DOHH2 (cell line): Measurements from ENCODE around the gene MARVELD1.

ENCODE experiments used
- EZH2phosphoT487 ChIP-seq: fragments of 200-600 bp; sonication (generic); IDR thresholded peaks from 2 replicates; pipeline ENCODE4 v1.6.1; 2017; ENCODE audit warnings: borderline replicate concordance, mild to moderate bottlenecking, antibody characterized with exemption, low read length, moderate library complexity, mixed read lengths
- TF ChIP-seq, protein P1 (sequence below): fragments of 200-600 bp; sonication (generic); IDR thresholded peaks from one replicate; pipeline ENCODE4 v1.5.1; 2014; ENCODE audit warnings: antibody characterized with exemption, mild to moderate bottlenecking, low read depth, low read length; ENCODE audit not compliant: poor library complexity, severe bottlenecking

DNA sequence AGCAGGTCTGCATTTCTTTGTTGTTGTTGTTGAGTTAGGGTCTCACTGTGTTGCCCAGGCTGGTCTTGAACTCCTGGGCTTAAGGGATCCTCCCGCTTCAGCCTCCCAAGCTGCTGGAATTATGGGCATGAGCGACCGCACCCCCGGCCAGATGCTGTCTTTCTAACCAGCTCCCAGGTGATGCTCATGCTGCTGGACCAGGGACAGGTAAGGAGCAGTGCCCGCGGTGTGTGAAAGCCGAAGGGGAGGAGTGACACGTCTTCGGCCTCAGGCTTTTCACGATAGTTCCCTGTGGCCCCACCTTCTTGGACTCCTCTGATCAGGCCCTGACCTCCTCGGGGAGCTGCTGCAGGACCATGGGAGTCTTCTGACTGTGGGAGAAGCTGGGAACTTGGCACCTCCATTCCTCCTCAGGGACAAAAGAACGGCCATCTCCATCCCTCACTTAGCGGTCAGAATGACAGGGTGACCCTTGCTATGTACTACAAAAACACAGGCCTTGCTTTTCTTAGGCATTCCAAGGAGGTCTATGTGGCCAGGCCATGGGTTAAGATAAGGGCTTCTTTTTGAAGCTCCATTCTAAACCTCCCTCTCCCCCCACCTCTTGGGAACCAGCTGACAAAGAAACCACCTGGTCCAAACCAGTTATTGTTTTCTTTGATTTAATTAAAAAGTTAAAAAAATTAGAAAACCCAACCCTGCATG lies 52.7 kb downstream of the MARVELD1 start:
- TF ChIP-seq, protein P1, sequence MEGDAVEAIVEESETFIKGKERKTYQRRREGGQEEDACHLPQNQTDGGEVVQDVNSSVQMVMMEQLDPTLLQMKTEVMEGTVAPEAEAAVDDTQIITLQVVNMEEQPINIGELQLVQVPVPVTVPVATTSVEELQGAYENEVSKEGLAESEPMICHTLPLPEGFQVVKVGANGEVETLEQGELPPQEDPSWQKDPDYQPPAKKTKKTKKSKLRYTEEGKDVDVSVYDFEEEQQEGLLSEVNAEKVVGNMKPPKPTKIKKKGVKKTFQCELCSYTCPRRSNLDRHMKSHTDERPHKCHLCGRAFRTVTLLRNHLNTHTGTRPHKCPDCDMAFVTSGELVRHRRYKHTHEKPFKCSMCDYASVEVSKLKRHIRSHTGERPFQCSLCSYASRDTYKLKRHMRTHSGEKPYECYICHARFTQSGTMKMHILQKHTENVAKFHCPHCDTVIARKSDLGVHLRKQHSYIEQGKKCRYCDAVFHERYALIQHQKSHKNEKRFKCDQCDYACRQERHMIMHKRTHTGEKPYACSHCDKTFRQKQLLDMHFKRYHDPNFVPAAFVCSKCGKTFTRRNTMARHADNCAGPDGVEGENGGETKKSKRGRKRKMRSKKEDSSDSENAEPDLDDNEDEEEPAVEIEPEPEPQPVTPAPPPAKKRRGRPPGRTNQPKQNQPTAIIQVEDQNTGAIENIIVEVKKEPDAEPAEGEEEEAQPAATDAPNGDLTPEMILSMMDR: no peak
- TF ChIP-seq EZH2phosphoT487: no peak
